ENCODE measurements around the gene CBLB.

Gene CBLB

GRCh38 chr3:105868742-105869530 is at the start of gene CBLB:
Gene CBLB (minus strand): TSS chr3:105869012. CDS start chr3:105867577, 1,435 bp downstream.
- peak; percentile 57 to 86 (median 74) for DNase-seq

GRCh38 chr3:105916767-105917166 is 48.0 kb upstream of the CBLB start:
- DNase-seq, result no peak

- DNase-seq, result no peak
Measured at GRCh38 chr3:105915524-105915923, 46.7 kb upstream of the CBLB start.

GRCh38 chr3:105913616-105914015 is 44.8 kb upstream of the CBLB start:
- no peak for DNase-seq

GRCh38 chr3:105912891-105913290 is 44.1 kb upstream of the CBLB start:
- no peak for DNase-seq

GRCh38 chr3:105911496-105911895 is 42.7 kb upstream of the CBLB start:
- DNase-seq, result no peak

GRCh38 chr3:105907777-105908176 is 39.0 kb upstream of the CBLB start:
- DNase-seq, result no peak

GRCh38 chr3:105906836-105907235 is 38.0 kb upstream of the CBLB start:
- DNase-seq, result no peak

- no peak for DNase-seq
Measured at GRCh38 chr3:105906345-105906744, 37.5 kb upstream of the CBLB start.

GRCh38 chr3:105905328-105905727 is 36.5 kb upstream of the CBLB start:
- DNase-seq, result no peak

GRCh38 chr3:105904678-105905284 is 36.0 kb upstream of the CBLB start:
- DNase-seq, result no peak

GRCh38 chr3:105904251-105904650 is 35.4 kb upstream of the CBLB start:
- DNase-seq, result no peak

GRCh38 chr3:105899516-105899915 is 30.7 kb upstream of the CBLB start:
- no peak for DNase-seq

- no peak for DNase-seq
Measured at GRCh38 chr3:105891101-105891500, 22.3 kb upstream of the CBLB start.

GRCh38 chr3:105888621-105889579 is 20.1 kb upstream of the CBLB start:
- DNase-seq, result no peak

GRCh38 chr3:105885256-105885655 is 16.4 kb upstream of the CBLB start:
- no peak for DNase-seq

GRCh38 chr3:105883798-105884377 is 15.1 kb upstream of the CBLB start:
- no peak for DNase-seq

GRCh38 chr3:105880681-105881290 is 12.0 kb upstream of the CBLB start:
- DNase-seq, result no peak

- DNase-seq, result no peak
Measured at GRCh38 chr3:105878061-105878460, 9.2 kb upstream of the CBLB start.

- DNase-seq, result no peak
Measured at GRCh38 chr3:105877336-105877910, 8.6 kb upstream of the CBLB start.

- DNase-seq, result no peak
Measured at GRCh38 chr3:105876780-105877327, 8.0 kb upstream of the CBLB start.
